GDM1 (cell line): ENCODE data around the gene GNAL.
"Not testable (repeated sequence)": the region's sequence is repeated elsewhere in the genome, so short reads cannot be mapped to it uniquely, and the experiment has no call there.

Experiments used
- DNase-seq: peaks from one replicate; lab custom pipeline; 2025; lab: John Stamatoyannopoulos, UW

Gene GNAL

DNA sequence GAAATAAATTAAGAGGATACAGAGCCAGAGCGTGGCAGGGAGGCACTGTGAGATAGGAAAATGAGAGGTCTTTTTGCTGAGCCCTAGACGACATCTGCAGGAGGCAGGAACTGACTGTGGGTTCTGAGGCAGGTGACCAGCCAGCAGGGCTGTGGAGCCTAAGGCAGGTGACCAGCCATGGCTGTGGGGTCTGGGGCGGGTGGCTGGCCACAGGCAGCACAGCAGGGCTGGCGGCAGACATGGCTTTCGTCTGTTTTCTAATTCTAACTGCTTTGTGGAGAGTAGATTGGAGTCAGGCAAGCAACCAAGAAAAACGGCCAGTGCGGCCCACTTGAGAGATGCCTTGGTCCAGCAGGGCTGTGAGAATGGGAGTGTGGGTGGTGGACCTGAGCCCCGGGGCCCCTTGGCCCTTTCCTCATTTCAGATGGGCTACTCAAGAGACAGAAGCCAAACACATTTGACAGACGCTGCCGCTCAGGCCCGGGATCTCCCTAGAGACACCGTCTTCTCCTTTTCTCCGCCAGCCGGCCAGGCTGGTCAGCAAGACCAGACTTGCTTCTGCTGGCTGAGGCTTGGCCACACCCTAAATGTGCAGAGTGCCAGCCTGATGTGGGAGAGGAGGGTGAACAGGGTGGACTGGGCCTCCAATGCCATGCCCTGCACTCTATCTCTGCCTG lies 19.7 kb upstream of the GNAL start:
- DNase-seq: no peak

GRCh38 chr18:11669948-11670275 lies 19.2 kb upstream of the GNAL start:
- no peak for DNase-seq

DNA sequence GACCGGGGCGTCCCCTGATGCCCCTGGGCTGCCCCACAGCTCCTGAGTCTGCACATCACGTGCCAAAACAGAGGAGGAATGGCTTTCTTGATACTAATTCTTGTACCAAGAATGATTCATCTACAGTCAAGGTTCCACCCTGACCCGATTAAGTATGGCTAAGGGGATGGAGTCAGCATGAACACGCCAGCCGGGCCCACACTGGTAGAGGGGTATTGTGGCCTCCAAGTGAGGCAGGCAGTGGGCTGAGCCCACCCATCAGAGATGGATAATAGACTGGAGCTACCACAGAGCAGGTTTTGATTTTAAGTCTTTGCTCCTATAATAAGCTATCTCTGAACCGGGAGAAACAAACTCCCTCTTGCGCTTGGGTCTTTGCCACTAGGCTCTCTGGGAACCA lies 17.9 kb upstream of the GNAL start:
- DNase-seq: no peak

GRCh38 chr18:11672198-11672597 lies 16.9 kb upstream of the GNAL start:
- DNase-seq: no peak

DNA sequence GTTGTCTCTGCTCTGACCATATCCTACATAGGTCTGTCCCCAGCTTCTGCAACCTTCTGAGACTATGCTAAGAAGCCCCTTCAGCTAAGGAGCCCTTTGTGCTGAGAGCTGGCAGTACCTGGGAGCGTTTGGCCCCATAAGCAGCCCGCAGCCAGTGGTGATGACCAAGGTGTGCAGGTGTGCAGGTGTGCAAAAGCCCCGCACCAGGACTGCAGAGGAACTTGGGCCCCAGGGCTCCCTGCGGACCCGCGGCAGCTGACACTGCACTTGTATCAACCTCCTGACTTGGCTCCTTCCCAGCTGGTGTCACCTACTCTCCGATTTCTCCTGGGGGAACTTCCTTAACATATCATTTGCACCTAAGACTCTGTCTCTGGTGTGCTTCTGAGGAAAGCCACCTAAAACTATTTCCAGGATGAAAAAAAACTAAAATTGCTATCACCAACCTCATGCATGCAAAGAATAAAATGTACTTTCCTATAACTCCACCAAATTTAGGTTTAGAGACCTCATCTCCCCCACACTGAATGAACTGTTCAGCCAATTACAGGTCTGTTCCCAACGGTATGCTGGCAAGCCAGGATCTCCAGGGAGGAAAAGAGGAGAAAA lies 16.1 kb upstream of the GNAL start:
- DNase-seq: no peak

- no peak for DNase-seq
Observed at GRCh38 chr18:11673560-11673959, 15.5 kb upstream of the GNAL start.

DNA sequence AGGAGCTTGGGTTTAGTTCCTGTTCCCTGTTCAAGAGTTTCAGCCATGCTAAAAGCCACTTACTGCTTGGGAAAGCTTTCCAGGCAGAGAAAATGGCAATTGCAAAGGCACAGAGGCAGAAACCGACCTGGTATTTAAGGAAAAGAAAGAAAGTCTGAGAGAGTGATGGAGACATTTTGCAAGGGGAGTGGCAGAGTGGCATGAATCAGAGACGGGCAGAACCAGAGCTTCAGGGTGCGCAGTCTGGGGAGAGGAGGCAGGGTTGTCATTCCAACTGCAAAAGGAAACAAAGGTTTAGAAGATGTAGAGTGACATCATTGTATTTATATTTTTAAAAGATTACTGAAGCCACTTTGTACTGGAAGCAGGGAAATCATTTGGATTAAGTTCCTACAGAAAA lies 14.9 kb upstream of the GNAL start:
- no peak for DNase-seq

DNA sequence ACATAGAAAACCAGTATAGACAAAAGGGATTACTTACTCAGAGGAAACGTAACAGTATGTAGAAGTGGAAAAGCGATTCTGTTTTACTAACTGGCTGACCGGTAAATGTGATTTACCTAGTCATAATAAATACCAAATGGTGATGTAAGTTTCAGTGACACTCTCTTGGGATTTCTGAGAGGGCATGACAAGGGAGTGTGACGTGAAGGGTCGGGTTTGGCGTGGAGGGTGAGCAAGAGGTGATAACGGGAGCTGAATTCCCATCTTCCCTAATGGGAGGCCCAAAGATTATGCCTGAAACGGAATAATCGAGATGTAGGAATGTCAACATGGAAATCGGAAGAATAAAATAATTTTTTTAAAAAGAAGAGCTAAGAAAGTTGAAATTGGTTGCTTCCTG lies 12.7 kb upstream of the GNAL start:
- DNase-seq: no peak

DNA sequence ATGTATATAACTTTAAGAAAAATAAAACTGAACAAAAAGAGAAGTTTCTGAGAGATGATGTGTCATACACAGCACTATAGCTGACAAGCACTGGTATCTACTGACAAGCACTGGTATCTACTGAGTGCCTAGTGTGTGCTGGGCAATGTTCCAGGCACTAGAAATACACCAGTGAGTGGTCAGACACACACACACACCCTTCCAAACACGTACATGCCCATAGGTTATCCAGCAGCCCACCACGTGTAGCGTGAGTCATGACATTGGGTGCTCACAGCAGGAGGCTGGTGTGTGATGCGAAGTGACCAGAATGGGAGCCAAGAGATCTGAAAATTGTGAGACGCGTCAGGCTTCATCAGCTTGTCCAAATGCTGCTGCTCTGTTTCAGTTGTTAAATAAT lies 12.2 kb upstream of the GNAL start:
- DNase-seq: no peak

- no peak for DNase-seq
Observed at GRCh38 chr18:11678211-11678610, 10.9 kb upstream of the GNAL start.

GRCh38 chr18:11689669-11690565 lies 853 bp downstream of the GNAL start:
- no peak for DNase-seq

DNA sequence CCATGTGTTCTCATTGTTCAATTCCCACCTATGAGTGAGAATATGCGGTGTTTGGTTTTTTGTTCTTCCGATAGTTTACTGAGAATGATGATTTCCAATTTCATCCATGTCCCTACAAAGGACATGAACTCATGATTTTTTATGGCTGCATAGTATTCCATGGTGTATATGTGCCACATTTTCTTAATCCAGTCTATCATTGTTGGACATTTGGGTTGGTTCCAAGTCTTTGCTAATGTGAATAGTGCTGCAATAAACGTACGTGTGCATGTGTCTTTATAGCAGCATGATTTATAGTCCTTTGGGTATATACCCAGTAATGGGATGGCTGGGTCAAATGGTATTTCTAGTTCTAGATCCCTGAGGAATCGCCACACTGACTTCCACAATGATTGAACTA lies 1.6 kb downstream of the GNAL start:
- not testable (repeated sequence) for DNase-seq

DNA sequence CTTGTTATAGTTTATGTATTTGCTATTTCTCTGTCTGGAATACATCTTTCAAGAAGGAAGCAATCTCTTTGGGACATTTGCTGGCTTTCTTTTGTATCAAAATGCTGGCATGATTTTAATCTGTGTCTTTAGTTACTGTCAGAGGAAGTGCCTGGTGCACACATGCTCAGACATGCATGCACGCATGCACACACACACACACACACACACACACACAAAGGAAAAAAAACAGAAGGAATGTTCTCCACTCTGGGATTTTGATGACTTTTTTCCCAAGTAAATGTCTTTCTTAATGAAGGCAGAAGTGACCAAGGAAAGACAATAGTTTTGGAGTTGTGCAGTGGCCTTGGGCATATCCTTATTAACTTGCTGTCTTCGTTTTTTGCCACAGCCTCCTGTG lies 6.7 kb downstream of the GNAL start:
- DNase-seq: no peak

DNA sequence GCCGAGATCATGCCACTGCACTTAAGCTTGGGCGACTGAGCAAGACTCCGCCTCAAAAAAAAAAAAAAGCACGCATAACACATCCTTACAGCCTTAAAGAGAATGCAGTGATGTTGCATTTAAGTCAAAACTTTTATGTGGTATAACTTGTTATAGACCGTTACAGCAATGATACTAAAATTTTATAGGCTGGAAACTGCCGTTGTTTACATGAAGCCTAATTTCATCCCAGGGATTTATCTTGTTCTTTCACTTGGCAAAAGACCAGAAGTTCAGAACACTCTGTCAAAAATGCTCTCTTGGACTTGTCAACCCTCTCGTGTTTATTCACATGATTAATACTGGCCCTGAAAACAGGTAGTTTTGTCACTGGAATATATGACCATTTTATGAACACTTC lies 7.4 kb downstream of the GNAL start:
- no peak for DNase-seq

- no peak for DNase-seq
Observed at GRCh38 chr18:11700876-11701275, 11.8 kb downstream of the GNAL start.

DNA sequence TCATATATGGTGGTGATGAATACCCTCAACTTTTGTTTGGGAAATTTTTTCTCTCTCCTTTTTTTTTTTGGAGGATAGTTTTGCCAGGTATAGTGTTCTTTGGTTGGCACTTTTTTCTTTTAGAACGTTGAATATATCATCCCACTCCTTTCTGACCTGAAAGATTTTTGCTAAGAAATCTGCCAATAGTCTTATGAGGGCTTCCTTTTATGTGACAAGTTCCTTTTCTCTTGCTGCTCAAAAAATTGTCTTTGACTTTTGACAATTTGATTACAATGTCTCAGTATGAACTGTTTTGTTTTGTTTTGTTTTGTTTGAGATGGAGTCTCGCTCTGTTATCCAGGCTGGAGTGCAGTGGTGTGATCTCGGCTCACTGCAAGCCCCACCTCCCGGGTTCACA lies 21.5 kb downstream of the GNAL start:
- no peak for DNase-seq

DNA sequence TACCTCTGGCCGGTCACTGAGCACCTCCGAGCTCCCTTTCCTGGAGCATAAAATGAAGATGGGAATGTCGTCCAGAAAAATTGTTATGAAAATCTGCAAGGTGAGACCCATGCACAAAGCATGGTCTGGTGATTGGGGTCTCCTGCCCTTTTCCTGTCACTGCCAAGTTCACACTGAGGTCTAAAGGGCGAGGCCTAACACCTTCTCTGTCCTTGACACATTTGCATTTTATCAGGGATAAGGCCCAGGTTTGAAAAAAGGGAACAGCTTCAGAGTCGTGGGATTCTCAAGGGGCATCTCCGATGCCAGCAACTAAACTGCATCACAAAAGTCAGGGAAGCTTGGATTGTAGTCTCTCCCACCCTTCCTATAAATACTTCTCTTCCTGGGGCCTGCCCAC lies 24.7 kb downstream of the GNAL start:
- DNase-seq: no peak

DNA sequence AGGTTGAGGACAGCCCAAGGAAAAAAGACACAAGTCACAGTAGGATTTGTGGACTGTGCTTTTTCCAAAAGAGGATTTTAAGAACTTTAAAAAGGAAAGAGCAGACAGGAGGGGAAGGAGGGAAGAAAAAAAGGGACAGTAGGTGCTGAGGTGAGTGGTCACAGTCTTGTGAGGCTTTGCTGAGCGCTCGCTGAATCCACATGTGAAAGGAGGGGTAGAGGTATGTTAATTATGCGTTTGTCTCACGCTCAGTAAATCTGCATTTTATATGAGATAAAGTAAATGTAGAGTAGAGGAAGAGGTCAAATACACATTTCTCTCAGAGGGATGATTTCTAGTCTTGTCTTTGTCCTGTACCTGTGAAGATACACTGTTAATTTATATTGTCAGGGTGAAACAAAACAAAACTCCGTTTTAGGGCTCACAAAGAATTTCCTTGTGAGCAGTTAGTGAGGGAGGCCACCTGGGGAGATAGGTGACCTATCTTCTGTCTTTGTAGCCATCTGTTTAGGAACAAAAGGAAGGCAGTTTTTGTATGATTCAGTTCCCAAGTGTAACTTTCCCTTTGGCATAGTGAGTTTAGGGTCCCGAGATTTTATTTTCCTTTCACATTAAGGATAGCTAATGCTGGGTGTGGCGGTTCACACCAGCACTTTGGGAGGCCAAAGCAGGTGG lies 25.3 kb downstream of the GNAL start:
- DNase-seq: no peak

DNA sequence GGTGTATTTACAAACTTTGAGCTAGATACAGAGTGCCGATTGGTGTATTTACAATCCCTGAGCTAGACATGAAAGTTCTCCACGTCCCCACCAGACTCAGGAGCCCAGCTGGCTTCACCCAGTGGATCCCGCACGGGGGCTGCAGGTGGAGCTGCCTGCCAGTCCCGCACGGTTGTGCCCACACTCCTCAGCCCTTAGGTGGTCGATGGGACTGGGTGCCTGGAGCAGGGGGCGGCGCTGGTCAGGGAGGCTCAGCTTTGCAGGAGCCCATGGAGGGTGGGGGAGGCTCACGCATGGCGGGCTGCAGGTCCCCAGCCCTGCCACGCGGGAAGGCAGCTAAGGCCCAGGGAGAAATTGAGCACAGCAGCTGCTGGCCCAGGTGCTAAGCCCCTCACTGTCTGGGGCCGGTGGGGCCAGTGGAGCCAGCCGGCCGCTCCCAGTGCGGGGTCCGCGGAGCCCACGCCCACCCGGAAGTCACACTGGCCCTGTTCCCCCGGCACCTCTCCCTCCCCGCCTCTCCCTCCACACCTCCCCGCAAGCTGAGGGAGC lies 27.8 kb downstream of the GNAL start:
- DNase-seq: not testable (repeated sequence)

GRCh38 chr18:11719050-11719449 lies 30.0 kb downstream of the GNAL start:
- no peak for DNase-seq

- DNase-seq: no peak
Observed at GRCh38 chr18:11719621-11720020, 30.6 kb downstream of the GNAL start.

GRCh38 chr18:11721720-11722119 lies 32.7 kb downstream of the GNAL start:
- DNase-seq: no peak
